HG02642 (cell line): ENCODE measurements around the gene RALGAPA2.

Source experiments
- ATAC-seq: cut with Tn5 transposase; IDR thresholded peaks from one replicate; pipeline ENCODE4 v1.9.1; 2021; ENCODE audit warnings: mild to moderate bottlenecking; ENCODE audit not compliant: unreplicated experiment, poor library complexity

RALGAPA2 gene

GRCh38 chr20:20712474-20713243 is at the start of gene RALGAPA2:
RALGAPA2 (minus strand) TSS chr20:20712644; CDS start chr20:20712480, 164 bp downstream.
- ATAC-seq: peak; percentile 96

DNA sequence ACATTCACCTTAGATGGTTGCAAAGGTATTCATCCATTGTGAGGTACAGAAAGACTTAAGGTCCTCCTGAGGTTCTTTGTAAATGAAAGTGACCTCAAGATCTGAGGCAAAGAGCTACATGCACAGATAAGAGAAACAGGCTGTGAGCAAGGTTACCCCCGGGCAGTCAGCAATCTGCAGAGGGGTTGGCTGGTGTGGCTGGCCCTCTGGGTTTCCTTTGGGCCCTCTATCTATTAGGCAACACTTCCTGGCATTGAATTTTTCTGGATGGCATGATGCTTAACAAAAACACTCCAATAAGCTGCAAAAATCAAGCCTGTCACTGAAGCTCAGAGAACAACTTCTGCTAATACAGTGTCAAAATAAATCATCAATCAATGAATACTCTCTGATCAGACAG is 48.9 kb upstream of the RALGAPA2 start:
- no peak for ATAC-seq

DNA sequence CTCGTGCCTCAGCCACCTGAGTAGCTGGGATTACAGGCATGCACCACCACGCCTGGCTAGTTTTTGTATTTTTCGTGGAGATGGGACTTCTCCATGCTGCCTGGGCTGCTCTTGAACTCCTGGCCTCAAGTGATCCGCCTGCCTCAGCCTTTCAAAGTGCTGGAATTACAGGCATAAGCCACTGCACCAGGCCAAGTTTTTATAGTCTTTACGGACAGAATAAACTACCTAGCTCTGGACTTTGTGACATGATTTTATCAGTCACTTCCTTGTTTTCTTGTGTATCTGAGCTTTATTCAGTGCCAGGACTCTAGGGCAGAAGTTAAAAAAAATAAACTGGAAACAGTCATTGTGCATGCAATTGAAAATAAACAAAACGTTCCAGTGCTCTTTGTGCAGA is 46.7 kb upstream of the RALGAPA2 start:
- no peak for ATAC-seq

- no peak for ATAC-seq
These were observed 43.4 kb upstream of the RALGAPA2 start for GRCh38 chr20:20755674-20756319.

DNA sequence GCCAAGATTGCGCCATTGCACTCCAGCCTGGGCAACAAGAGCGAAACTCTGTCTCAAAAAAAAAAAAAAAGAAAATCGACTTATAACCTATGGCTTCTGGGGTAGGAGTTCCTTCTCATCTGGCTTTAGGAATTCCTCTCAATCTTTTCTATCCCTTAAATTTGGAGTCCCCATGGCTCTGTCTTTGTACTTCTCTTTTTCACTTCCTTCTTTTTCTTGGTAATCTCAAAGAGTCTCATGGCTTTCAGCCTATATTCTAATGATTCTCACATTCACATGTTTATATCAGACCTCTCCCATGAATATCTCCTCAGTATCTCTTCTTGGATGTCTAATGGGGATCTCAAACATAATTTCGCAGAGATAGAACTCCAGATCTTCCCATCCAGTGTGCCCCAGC is 42.8 kb upstream of the RALGAPA2 start:
- no peak for ATAC-seq

GRCh38 chr20:20754714-20755113 is 42.3 kb upstream of the RALGAPA2 start:
- ATAC-seq: no peak

DNA sequence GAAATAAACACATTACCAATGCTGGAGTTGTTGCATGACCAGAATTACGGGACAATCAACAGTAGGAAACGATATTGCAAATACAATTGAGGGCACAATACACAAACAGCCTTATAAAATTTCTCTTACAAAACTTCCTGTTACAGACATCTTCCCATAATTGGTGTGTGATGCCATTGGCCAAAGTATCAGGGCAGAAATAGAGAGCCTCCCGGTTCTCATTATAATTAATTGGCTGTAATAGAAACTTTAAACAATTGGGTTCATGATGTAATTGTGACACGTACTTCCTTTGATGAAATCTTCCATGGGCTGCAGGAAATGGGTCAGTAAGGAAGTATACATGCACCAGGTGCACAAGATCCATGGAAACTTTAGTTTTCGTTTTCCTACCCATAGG is 40.3 kb upstream of the RALGAPA2 start:
- ATAC-seq: no peak

DNA sequence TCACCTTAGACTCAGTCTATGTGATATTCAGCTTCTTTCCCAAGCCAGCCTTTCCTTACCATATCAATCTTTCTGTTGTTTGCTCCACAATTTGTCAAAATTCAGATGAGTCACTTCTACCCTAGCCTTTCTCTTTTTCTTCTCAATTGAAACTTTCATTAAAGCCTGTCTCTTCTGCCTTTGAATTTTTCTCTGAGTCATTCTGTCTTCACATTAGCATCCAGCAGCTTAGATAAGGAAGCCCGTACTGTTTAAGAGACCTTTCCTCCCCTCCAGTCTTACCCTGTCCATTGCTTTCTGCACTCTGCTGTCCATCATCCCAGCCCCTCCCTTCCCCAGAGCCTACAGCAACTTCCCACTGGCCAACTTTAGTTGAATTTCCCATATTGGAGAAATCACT is 34.9 kb upstream of the RALGAPA2 start:
- no peak for ATAC-seq

GRCh38 chr20:20744170-20744725 is 31.8 kb upstream of the RALGAPA2 start:
- ATAC-seq: no peak

DNA sequence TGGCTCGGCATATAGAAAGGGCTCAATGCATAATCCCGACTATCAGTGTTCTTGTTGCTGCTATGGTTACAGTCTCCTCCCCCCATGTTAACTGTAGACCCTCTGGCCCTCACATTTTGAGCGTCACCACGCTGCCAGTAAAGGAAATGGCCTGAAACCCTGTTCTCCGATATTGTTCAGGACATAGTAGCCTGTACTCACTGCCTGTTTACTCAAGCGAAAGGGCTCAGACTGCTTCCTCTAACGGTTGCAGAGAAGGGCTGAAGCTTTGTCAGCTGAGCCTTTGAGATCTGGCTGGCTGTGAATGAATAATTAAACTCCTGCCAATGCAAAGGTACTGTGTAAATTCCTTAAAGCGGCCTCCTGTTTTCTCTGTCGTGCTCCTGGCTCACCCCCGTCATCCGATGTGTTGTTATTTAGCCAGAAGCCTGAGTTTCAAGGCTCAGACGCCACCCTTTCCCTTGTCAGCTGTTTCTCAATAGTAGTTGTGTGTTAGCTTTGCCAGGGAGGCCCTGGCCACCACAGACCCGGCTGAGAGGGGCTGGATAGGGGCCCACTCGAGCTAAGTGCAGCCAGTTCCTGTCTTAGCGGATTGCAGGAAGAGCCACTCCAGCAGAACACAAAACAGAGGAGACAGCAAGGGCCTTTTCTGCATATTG is 31.2 kb upstream of the RALGAPA2 start:
- ATAC-seq: peak; percentile 53

DNA sequence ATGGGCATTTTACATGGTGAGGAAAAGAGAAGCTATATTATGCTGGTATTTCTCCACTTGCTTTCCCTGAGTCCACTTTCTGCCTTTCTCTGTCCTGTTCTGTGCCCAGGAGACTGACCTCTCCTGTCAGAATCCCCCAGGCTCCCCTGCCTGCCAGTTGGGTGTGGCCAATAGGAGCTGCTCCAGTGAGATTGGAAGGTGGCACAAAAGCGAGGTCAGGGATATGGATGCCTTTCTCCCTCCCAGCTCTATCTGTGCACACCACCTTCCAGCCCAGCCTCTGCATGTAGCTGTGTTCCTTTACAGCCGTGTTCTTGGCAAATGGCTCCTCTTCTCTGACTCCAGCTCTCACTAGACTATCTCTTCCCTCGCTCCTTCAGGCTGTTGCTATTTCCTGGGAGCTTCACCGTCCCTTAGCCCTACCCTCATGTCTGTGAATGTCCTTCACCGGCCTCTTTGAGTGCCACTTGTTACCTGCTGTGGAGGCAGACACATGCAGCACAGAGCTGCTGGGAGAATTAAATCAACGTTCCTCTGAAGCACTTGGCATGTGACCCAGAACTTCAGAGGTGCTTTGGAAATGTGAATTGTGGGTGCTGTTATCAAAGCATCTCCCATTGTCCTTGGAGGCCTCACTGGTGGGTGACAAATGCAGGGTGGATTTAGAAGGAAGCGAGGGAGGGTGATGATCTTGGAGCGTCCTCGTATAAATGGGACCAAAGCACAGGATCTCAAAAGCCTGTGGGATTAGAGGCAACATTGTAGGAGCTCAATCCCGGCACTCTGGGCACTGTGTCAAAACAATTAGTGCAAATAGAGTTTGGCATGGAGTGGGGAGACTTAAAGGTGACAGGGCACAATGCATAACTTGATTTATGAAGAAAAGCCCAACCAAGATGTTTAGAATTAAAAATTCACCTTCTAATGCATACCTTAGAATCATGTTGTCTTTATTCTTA is 28.9 kb upstream of the RALGAPA2 start:
- no peak for ATAC-seq

- ATAC-seq: no peak
These were observed 28.1 kb upstream of the RALGAPA2 start for GRCh38 chr20:20740541-20740940.

DNA sequence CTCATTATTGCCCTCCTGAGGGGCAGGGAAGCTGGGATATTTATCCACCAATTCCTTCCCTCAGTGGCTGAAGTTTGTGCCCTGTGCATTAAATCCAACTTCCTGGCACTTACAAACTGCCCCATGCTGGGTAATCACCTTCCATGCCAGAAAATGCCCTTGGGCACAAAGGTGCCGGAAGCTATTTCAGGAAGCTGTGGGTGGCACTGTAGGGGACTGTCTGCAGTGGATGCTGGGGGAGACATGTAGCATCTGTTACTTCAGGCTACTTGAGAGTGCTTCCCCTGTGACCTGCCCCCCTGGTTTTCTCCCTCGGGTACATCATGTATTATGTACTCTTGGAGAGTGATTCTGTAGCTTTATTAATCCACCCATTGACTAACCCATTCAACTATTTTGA is 24.7 kb upstream of the RALGAPA2 start:
- no peak for ATAC-seq

DNA sequence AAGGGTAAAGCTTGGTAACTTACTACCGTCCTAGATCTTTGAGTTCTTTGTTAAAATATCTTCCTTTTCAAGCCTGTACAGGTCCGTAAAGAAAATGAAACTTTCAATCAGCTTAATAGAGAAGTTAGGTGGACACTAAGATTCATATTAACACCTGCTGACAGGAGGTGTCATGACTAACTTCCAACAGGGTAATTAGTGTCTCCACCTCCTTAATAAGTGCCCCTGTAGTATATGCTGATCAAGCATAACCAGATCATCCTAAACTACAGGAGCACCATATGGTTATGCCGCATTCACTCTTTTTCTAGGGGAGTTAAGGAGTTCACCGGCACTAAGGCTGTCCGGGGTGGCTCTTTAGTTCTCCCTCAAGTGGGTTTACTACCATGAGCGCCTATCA is 23.9 kb upstream of the RALGAPA2 start:
- ATAC-seq: no peak

GRCh38 chr20:20734475-20734948 is 22.1 kb upstream of the RALGAPA2 start:
- no peak for ATAC-seq

- no peak for ATAC-seq
These were observed 21.5 kb upstream of the RALGAPA2 start for GRCh38 chr20:20733943-20734342.

- no peak for ATAC-seq
These were observed 20.2 kb upstream of the RALGAPA2 start for GRCh38 chr20:20732641-20733040.

GRCh38 chr20:20731945-20732296 is 19.5 kb upstream of the RALGAPA2 start:
- ATAC-seq: no peak

GRCh38 chr20:20731000-20731944 is 18.8 kb upstream of the RALGAPA2 start:
- no peak for ATAC-seq
